Measurements from ENCODE around the gene CELF2. TPM values are rescaled to one million over a fixed set of nuclear protein-coding genes. Genes with fewer than 3 reads are reported as not detected.

CELF2 gene
- total and polyA plus RNA-seq, 9 of the 15 experiments (the other 6 are each of a cell fraction or from before 2014, with no cell fraction given): 4.0 to 20.3 (median 11.1) TPM

DNA sequence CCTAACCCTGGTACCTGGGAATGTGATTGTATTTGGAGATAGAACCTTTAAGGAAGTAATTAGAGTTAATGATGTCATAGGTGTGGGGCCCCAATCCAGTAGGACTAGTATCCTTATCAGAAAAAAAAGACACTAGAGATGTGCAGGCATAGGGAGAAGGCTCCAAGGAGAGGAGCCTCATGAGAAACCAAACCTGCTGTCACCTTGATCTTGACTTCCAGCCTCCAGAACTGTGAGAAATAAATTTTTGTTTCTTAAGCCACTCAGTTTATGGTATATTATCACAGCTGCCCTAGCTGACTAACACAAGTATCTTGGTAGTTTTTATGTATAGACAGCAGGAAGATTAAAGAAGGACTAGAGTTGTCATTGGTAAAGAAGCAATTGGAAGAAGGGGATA lies 23.9 kb upstream of the CELF2 start:
- Histone ChIP-seq H3K4me2 (ENCODE audit: insufficient read depth, low read length) (no peak overlapping the region), H3K4me3 (no peak overlapping the region), H4K20me1 (replicated peaks; ENCODE audit: control insufficient read depth, insufficient read depth, low read length) (no peaks in the 10 kb centered on the region), H3K9me1 (ENCODE audit: control insufficient read depth, insufficient read depth, low read length) (no peaks in the 10 kb centered on the region), H3K27ac (ENCODE audit: extremely low read depth, low read depth, low read length) (no peak overlapping the region), H3K4me1 (replicated peaks in 1 of 2; ENCODE audit: control insufficient read depth in 2 of 2, insufficient read depth in 2 of 2, low read length in 2 of 2) (no peaks in the 10 kb centered on the region), H2AFZ (ENCODE audit: low read depth, low read length) (no peak overlapping the region), H3K9me3 (replicated peaks; ENCODE audit: control insufficient read depth, insufficient read depth, low read depth, low read length) (no peaks in the 10 kb centered on the region), H3K79me2 (ENCODE audit: control insufficient read depth, insufficient read depth, low read length) (no peaks in the 10 kb centered on the region), H3K36me3 (ENCODE audit: control insufficient read depth, insufficient read depth, low read length) (no peaks in the 10 kb centered on the region), H3K9ac (ENCODE audit: insufficient read depth in 1 of 2, low read depth in 2 of 2, low read length in 2 of 2) (no peak overlapping the region), H3K27me3 (ENCODE audit: control insufficient read depth in 2 of 2, insufficient read depth in 2 of 2, low read length in 2 of 2) (no peaks in the 10 kb centered on the region)
- no peak for DNase-seq (ENCODE audit: extremely low read depth in 1 of 4, low spot score in 3 of 4)
- in situ Hi-C loops (cut with MboI): no loop called here
- BruUV-seq (replicated peaks): no TSS peak
- intact Hi-C loops (cut with micrococcal nuclease): no loop called here
- CTCF ChIA-PET (ENCODE audit: low intra/inter-chr PET ratio): no interaction called here
- no peak for FAIRE-seq
- POLR2A ChIA-PET: no interaction called here
- no peak for ATAC-seq
- TF ChIP-seq, protein P1, sequence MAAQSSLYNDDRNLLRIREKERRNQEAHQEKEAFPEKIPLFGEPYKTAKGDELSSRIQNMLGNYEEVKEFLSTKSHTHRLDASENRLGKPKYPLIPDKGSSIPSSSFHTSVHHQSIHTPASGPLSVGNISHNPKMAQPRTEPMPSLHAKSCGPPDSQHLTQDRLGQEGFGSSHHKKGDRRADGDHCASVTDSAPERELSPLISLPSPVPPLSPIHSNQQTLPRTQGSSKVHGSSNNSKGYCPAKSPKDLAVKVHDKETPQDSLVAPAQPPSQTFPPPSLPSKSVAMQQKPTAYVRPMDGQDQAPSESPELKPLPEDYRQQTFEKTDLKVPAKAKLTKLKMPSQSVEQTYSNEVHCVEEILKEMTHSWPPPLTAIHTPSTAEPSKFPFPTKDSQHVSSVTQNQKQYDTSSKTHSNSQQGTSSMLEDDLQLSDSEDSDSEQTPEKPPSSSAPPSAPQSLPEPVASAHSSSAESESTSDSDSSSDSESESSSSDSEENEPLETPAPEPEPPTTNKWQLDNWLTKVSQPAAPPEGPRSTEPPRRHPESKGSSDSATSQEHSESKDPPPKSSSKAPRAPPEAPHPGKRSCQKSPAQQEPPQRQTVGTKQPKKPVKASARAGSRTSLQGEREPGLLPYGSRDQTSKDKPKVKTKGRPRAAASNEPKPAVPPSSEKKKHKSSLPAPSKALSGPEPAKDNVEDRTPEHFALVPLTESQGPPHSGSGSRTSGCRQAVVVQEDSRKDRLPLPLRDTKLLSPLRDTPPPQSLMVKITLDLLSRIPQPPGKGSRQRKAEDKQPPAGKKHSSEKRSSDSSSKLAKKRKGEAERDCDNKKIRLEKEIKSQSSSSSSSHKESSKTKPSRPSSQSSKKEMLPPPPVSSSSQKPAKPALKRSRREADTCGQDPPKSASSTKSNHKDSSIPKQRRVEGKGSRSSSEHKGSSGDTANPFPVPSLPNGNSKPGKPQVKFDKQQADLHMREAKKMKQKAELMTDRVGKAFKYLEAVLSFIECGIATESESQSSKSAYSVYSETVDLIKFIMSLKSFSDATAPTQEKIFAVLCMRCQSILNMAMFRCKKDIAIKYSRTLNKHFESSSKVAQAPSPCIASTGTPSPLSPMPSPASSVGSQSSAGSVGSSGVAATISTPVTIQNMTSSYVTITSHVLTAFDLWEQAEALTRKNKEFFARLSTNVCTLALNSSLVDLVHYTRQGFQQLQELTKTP (IDR thresholded peaks at IDR 0.05; ENCODE audit: low read depth in 1 of 2, partially characterized antibody in 2 of 2): no peak
- TF ChIP-seq, protein P2, sequence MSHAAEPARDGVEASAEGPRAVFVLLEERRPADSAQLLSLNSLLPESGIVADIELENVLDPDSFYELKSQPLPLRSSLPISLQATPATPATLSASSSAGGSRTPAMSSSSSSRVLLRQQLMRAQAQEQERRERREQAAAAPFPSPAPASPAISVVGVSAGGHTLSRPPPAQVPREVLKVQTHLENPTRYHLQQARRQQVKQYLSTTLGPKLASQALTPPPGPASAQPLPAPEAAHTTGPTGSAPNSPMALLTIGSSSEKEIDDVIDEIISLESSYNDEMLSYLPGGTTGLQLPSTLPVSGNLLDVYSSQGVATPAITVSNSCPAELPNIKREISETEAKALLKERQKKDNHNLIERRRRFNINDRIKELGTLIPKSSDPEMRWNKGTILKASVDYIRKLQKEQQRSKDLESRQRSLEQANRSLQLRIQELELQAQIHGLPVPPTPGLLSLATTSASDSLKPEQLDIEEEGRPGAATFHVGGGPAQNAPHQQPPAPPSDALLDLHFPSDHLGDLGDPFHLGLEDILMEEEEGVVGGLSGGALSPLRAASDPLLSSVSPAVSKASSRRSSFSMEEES (CRISPR knock-in tag; IDR thresholded peaks at IDR 0.05): no peak
- TF ChIP-seq KAT8 (IDR thresholded peaks at IDR 0.05; ENCODE audit: low read depth) (no peak), SP1 (CRISPR knock-in tag; IDR thresholded peaks at IDR 0.05) (no peak), GATA2 (CRISPR knock-in tag; IDR thresholded peaks at IDR 0.05) (no peak), PRMT5 (CRISPR knock-in tag; IDR thresholded peaks at IDR 0.05) (no peak), IRF2 (CRISPR knock-in tag; IDR thresholded peaks at IDR 0.05) (no peak)
- TF ChIP-seq, protein P3, sequence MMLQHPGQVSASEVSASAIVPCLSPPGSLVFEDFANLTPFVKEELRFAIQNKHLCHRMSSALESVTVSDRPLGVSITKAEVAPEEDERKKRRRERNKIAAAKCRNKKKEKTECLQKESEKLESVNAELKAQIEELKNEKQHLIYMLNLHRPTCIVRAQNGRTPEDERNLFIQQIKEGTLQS (IDR thresholded peaks at IDR 0.05): no peak
- TF ChIP-seq, protein P3 (CRISPR knock-in tag; conservative IDR thresholded peaks at IDR 0.05): no peak
- TF ChIP-seq, protein P4, sequence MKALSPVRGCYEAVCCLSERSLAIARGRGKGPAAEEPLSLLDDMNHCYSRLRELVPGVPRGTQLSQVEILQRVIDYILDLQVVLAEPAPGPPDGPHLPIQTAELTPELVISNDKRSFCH (CRISPR knock-in tag; IDR thresholded peaks at IDR 0.05): no peak
- TF ChIP-seq, protein P4 (tag; IDR thresholded peaks at IDR 0.05): no peak

All from K562 (cell line).